Measurements from ENCODE around the gene KMT5C.

- TF ChIP-seq CTCF (conservative IDR thresholded peaks at IDR 0.05; ENCODE audit: low read length) = no peak
- no peak for TF ChIP-seq EZH2phosphoT487 (IDR thresholded peaks at IDR 0.05; ENCODE audit: borderline replicate concordance)
Observed at GRCh38 chr19:55389386-55390317, 50.0 kb downstream of the KMT5C start.
